Frontal cortex (tissue), 4 donors: ENCODE measurements around the gene ZNF177. TPM values are rescaled to one million over a fixed set of nuclear protein-coding genes. Genes with fewer than 3 reads are reported as not detected.

Source experiments
- DNase-seq, 2 donors: peaks; one replicate each; pipeline ENCODE4 v3.0.0; 2012; ENCODE audit warnings: low spot score in 2 of 2
- FAIRE-seq: peaks from 2 replicates; lab custom pipeline; 2012; peaks lifted over from hg19 to GRCh38; lab: Jason Lieb, UNC
- total RNA-seq: library from RNA; depleted of rRNA; stranded (reverse); fragments of >200 nt; gene quantifications from one replicate; pipeline ENCODE4 v1.2.3, GENCODE V29; 2014
- donor health status: control.
- donor health status: control.
- donor health status: control.

ZNF177 gene
- total RNA-seq, 1 donor from 2014 or later = 8.2 TPM

- no peak for FAIRE-seq
- no peak for DNase-seq
Measured at GRCh38 chr19:9413240-9413954, 50.6 kb downstream of the ZNF177 start.

DNA sequence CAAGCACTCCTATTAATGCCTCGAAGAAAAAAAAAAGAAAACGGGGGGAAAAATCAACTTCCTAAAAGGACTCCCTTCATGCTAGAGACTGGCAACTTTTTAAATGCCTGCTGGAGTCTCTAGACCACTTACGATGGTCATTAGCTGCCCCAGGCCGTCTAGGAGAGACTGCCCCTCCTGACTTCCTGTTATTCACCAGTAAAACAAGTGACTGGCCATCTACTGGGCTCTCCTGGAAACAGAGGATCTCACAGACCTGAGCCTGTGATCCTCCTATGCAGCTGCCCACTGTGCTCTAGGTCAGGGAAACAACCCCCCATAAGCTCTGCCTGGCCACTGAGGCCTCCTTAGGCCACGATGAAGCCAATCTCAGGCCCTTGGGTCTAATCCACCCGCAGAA, 65.1 kb downstream of the ZNF177 start:
- FAIRE-seq (no peak), DNase-seq (no peak)

- no peak for DNase-seq
- FAIRE-seq = no peak
Measured at GRCh38 chr19:9430444-9430843, 67.6 kb downstream of the ZNF177 start.

GRCh38 chr19:9431475-9431874, 68.7 kb downstream of the ZNF177 start:
- no peak for DNase-seq
- FAIRE-seq = no peak

Other genes with a start within 250 kb of the ZNF177 start
- gene OR7G1, start 247.2 kb upstream of the ZNF177 start, total RNA-seq = not detected
- gene OR7G3, start 236.1 kb upstream of the ZNF177 start, total RNA-seq = not detected
- gene ZNF317, start 222.6 kb upstream of the ZNF177 start, total RNA-seq = 17.1 TPM
- not detected for gene OR7D2, start 184.0 kb upstream of the ZNF177 start, total RNA-seq
- not detected for gene OR7D4, start 143.4 kb upstream of the ZNF177 start, total RNA-seq
- not detected for gene OR7E24, start 112.1 kb upstream of the ZNF177 start, total RNA-seq
- 25.3 TPM for gene ZNF699, start 53.2 kb upstream of the ZNF177 start, total RNA-seq
- 42.8 TPM for gene ZNF559, start 38.8 kb upstream of the ZNF177 start, total RNA-seq
- gene ZNF266, start 72.6 kb downstream of the ZNF177 start, total RNA-seq = 14.3 TPM
- gene ZNF560, start 135.6 kb downstream of the ZNF177 start, total RNA-seq = 0.41 TPM
- 19.6 TPM for gene ZNF426, start 175.6 kb downstream of the ZNF177 start, total RNA-seq
- gene ZNF121, start 221.5 kb downstream of the ZNF177 start, total RNA-seq = 106 TPM